Nephron (organoid): ENCODE data around the gene COG1.
A peak's percentile ranks its signal among the peaks of the same experiment; 100 is the strongest.

Experiments
- H3K27ac Mint-ChIP-seq, 3 experiments: 2 replicates each; pipeline ENCODE4 v1.8.0; 2020; ENCODE audit warnings: mixed read lengths in 3 of 3, mild to moderate bottlenecking in 2 of 3, moderate library complexity in 1 of 3
- H3K27me3 Mint-ChIP-seq: 2 replicates; pipeline ENCODE4 v1.8.0; 2021; ENCODE audit warnings: low read depth, mild to moderate bottlenecking, moderate library complexity, mixed read lengths
- H3K36me3 Mint-ChIP-seq: 2 replicates; pipeline ENCODE4 v1.8.0; 2020; ENCODE audit warnings: low read depth, mixed read lengths
- H3K4me1 Mint-ChIP-seq: 2 replicates; pipeline ENCODE4 v1.8.0; 2020; ENCODE audit warnings: mixed read lengths
- H3K4me3 Mint-ChIP-seq, 3 experiments: 2 replicates each; pipeline ENCODE4 v1.8.0; 2020; ENCODE audit warnings: mild to moderate bottlenecking in 3 of 3, mixed read lengths in 3 of 3, moderate library complexity in 2 of 3
- H3K9me3 Mint-ChIP-seq: 2 replicates; pipeline ENCODE4 v1.8.0; 2020; ENCODE audit warnings: mixed read lengths
- CTCF ChIP-seq, 3 experiments: fragments of 200-600 bp; sonication (generic); IDR thresholded peaks; one replicate each; pipeline ENCODE4 v1.5.0; 2021; ENCODE audit warnings: antibody characterized with exemption in 3 of 3; ENCODE audit not compliant: unreplicated experiment in 3 of 3

Gene COG1

GRCh38 chr17:73223626-73224230 is 30.9 kb downstream of the COG1 start:
- no peak for TF ChIP-seq CTCF (IDR thresholded peaks at IDR 0.05; ENCODE audit: unreplicated experiment in 3 of 3)
- H3K4me3 Mint-ChIP-seq: no peak overlapping the region
- H3K9me3 Mint-ChIP-seq: no peaks in the 10 kb centered on the region
- H3K27me3 Mint-ChIP-seq: no peaks in the 10 kb centered on the region
- peaks cover 30% of the 10 kb centered on the region for H3K4me1 Mint-ChIP-seq
- no peak overlapping the region for H3K27ac Mint-ChIP-seq
- peaks cover 16% of the 10 kb centered on the region for H3K36me3 Mint-ChIP-seq

GRCh38 chr17:73224237-73224636 is 31.4 kb downstream of the COG1 start:
- Mint-ChIP-seq H3K36me3 (peaks cover 13% of the 10 kb centered on the region), H3K27ac (no peak overlapping the region), H3K27me3 (no peaks in the 10 kb centered on the region), H3K4me1 (peaks cover 35% of the 10 kb centered on the region), H3K4me3 (no peak overlapping the region), H3K9me3 (no peaks in the 10 kb centered on the region)
- TF ChIP-seq CTCF (IDR thresholded peaks at IDR 0.05; ENCODE audit: unreplicated experiment in 3 of 3): no peak

GRCh38 chr17:73224663-73225305 is 31.9 kb downstream of the COG1 start:
- H3K9me3 Mint-ChIP-seq: no peaks in the 10 kb centered on the region
- H3K27me3 Mint-ChIP-seq: no peaks in the 10 kb centered on the region
- peaks cover 12% of the 10 kb centered on the region for H3K36me3 Mint-ChIP-seq
- H3K4me1 Mint-ChIP-seq: peaks cover 38% of the 10 kb centered on the region
- peak overlapping the region in 1 of 3 experiments; percentile 26 for H3K27ac Mint-ChIP-seq
- no peak for TF ChIP-seq CTCF (IDR thresholded peaks at IDR 0.05; ENCODE audit: unreplicated experiment in 3 of 3)
- H3K4me3 Mint-ChIP-seq: no peak overlapping the region

- Mint-ChIP-seq H3K9me3 (no peaks in the 10 kb centered on the region), H3K4me3 (peak overlapping the region in 1 of 3 experiments; percentile 14), H3K4me1 (peaks cover 52% of the 10 kb centered on the region), H3K27ac (peak overlapping the region; percentile 3 to 23 (median 9)), H3K27me3 (no peaks in the 10 kb centered on the region), H3K36me3 (peaks cover 6% of the 10 kb centered on the region)
- no peak for TF ChIP-seq CTCF (IDR thresholded peaks at IDR 0.05; ENCODE audit: unreplicated experiment in 3 of 3)
Measured at GRCh38 chr17:73226556-73227172, 33.8 kb downstream of the COG1 start.

GRCh38 chr17:73227379-73227778 is 34.5 kb downstream of the COG1 start:
- peaks cover 6% of the 10 kb centered on the region for H3K36me3 Mint-ChIP-seq
- H3K9me3 Mint-ChIP-seq: no peaks in the 10 kb centered on the region
- no peak for TF ChIP-seq CTCF (IDR thresholded peaks at IDR 0.05; ENCODE audit: unreplicated experiment in 3 of 3)
- H3K4me3 Mint-ChIP-seq: no peak overlapping the region
- no peaks in the 10 kb centered on the region for H3K27me3 Mint-ChIP-seq
- peaks cover 52% of the 10 kb centered on the region for H3K4me1 Mint-ChIP-seq
- H3K27ac Mint-ChIP-seq: peak overlapping the region in 1 of 3 experiments; percentile 81
